K562 (cell line): Measurements from ENCODE around the gene HES3. TPM values are rescaled to one million over a fixed set of nuclear protein-coding genes. Genes with fewer than 3 reads are reported as not detected.

ENCODE experiments used
- ATAC-seq: fragments of 200-7000 bp; cut with Tn5 transposase; 3 replicates; pipeline ENCODE4 v1.9.1; 2020; ENCODE audit warnings: moderate library complexity
- BruUV-seq: library from RNA; stranded (reverse); fragments of 400-500 nt; replicated peaks from 2 replicates; lab custom pipeline; 2021; lab: Mats Ljungman, UMichigan
- CTCF ChIA-PET: fragments of 300-600 bp; formaldehyde crosslinking; extraction: SDS; loops from one replicate; lab custom pipeline; 2021; ENCODE audit warnings: low intra/inter-chr PET ratio; lab: Yijun Ruan, JAX
- POLR2A ChIA-PET: fragments of 300-600, 350-650 bp; sonication (Branson Sonifier 250); formaldehyde crosslinking; extraction: SDS; loops from one replicate; lab custom pipeline; 2021; ENCODE audit warnings: antibody characterized with exemption, inconsistent platforms; lab: Yijun Ruan, JAX
- DNase-seq, 4 experiments: peaks; one replicate each; pipeline versions ENCODE4 v3.0.0 to v3.0.0-alpha.2; 2011 to 2018; ENCODE audit warnings: low spot score in 3 of 4, mixed read lengths in 3 of 4; ENCODE audit errors: extremely low read depth in 1 of 4
- FAIRE-seq: peaks from 2 replicates; lab custom pipeline; 2011; peaks lifted over from hg19 to GRCh38; lab: Jason Lieb, UNC
- H2AFZ ChIP-seq: 2 replicates; pipeline ENCODE4 v1.6.0; 2011; ENCODE audit warnings: low read depth, low read length, control low read depth, inconsistent platforms
- H3K27ac ChIP-seq: fragments of 200-600 bp; 3 replicates; pipeline ENCODE4 v1.8.0; 2011; ENCODE audit warnings: low read depth, mild to moderate bottlenecking, control low read depth, inconsistent platforms, low read length, moderate library complexity, mixed read lengths; ENCODE audit errors: extremely low read depth
- H3K27me3 ChIP-seq, 2 experiments: fragments of 300-600 bp in 1 of 2; 2 replicates in 1 of 2; 3 replicates in 1 of 2; pipeline versions ENCODE4 v1.6.0 to v1.8.0; 2011; ENCODE audit warnings: inconsistent platforms in 2 of 2, low read length in 2 of 2, mild to moderate bottlenecking in 1 of 2, mixed read lengths in 1 of 2, moderate library complexity in 1 of 2; ENCODE audit not compliant: control insufficient read depth in 2 of 2, insufficient read depth in 2 of 2
- H3K36me3 ChIP-seq: fragments of 300-600 bp; 3 replicates; pipeline ENCODE4 v1.8.0; 2011; ENCODE audit warnings: mild to moderate bottlenecking, low read length, inconsistent platforms; ENCODE audit not compliant: control insufficient read depth, insufficient read depth
- H3K4me1 ChIP-seq, 2 experiments: fragments of 200-600 bp in 1 of 2; replicated peaks in 1 of 2; 2 replicates in 1 of 2; 3 replicates in 1 of 2; pipeline versions ENCODE4 v1.5.1 to v1.8.0; 2011; ENCODE audit warnings: inconsistent platforms in 2 of 2, low read length in 2 of 2, mild to moderate bottlenecking in 1 of 2, mixed read lengths in 1 of 2, moderate library complexity in 1 of 2; ENCODE audit not compliant: control insufficient read depth in 2 of 2, insufficient read depth in 2 of 2
- H3K4me2 ChIP-seq: 2 replicates; pipeline ENCODE4 v1.6.1; 2011; ENCODE audit warnings: low read length, control low read depth, inconsistent platforms, mixed read lengths; ENCODE audit not compliant: insufficient read depth
- H3K4me3 ChIP-seq: fragments of 200-600 bp; sonication (generic), shearing (Covaris generic); 2 replicates; pipeline ENCODE4 v1.5.1; 2016; ENCODE audit warnings: control low read depth, inconsistent platforms
- H3K79me2 ChIP-seq: fragments of 200-600 bp; 3 replicates; pipeline ENCODE4 v1.8.0; 2011; ENCODE audit warnings: low read length, inconsistent platforms; ENCODE audit not compliant: control insufficient read depth, insufficient read depth
- H3K9ac ChIP-seq, 2 experiments: 2 replicates each; pipeline versions ENCODE4 v1.6.0 to v1.6.1; 2011; ENCODE audit warnings: low read depth in 2 of 2, low read length in 2 of 2, control low read depth in 1 of 2, inconsistent platforms in 1 of 2, mild to moderate bottlenecking in 1 of 2, mixed read lengths in 1 of 2; ENCODE audit not compliant: insufficient read depth in 1 of 2
- H3K9me1 ChIP-seq: one replicate; pipeline ENCODE4 v1.6.0; 2011; ENCODE audit warnings: inconsistent platforms, mild to moderate bottlenecking, low read length, moderate library complexity; ENCODE audit not compliant: control insufficient read depth, insufficient read depth
- H3K9me3 ChIP-seq: replicated peaks from 2 replicates; pipeline ENCODE4 v1.5.1; 2011; ENCODE audit warnings: low read depth, low read length, inconsistent platforms; ENCODE audit not compliant: control insufficient read depth, insufficient read depth
- H4K20me1 ChIP-seq: replicated peaks from 2 replicates; pipeline ENCODE4 v1.6.1; 2011; ENCODE audit warnings: low read length, inconsistent platforms, mixed read lengths; ENCODE audit not compliant: control insufficient read depth, insufficient read depth
- MIER1 ChIP-seq: fragments of 450-650 bp; IDR thresholded peaks from 2 replicates; pipeline ENCODE4 v1.6.1; 2016; ENCODE audit warnings: antibody characterized with exemption, mild to moderate bottlenecking, low read depth
- RBM14 ChIP-seq: fragments of 200-400 bp; formaldehyde crosslinking; IDR thresholded peaks from 2 replicates; pipeline ENCODE4 v1.6.1; 2018; ENCODE audit warnings: low read depth, mild to moderate bottlenecking, low read length, moderate library complexity, borderline replicate concordance; ENCODE audit not compliant: insufficient read depth
- SMARCB1 ChIP-seq: IDR thresholded peaks from 2 replicates; pipeline ENCODE4 v1.6.1; 2011; ENCODE audit warnings: improper control_type of control experiment, low read depth; ENCODE audit not compliant: insufficient read length
- WGBS: fragments of 100-300 bp; shearing (Covaris generic); methylation state at CpG from one replicate; pipeline ENCODE4 v1.1.6; 2016; ENCODE audit warnings: low coverage, mixed read lengths; ENCODE audit not compliant: insufficient coverage; ENCODE audit errors: missing lambda C conversion rate; 5-methylcytosine and 5-hydroxymethylcytosine counted together
- in situ Hi-C: fragments of 300-500 bp; cut with MboI; formaldehyde crosslinking; loops from 4 replicates; pipeline ENCODE4 v1.15.0; 2018; ENCODE audit warnings: inconsistent platforms, mixed read lengths
- intact Hi-C: fragments of 100-400 bp; cut with micrococcal nuclease; formaldehyde crosslinking; loops from 2 replicates; pipeline ENCODE4 v1.14.2; 2022
- polyA plus RNA-seq, 8 experiments: library from polyadenylated mRNA; depleted of rRNA in 4 of 8; stranded (reverse) in 5 of 8; unstranded in 3 of 8; fragments of >200 nt; fragmentation: Nextera tagmentation in 2 of 8; fragmentation: Illumina TruSeq in 1 of 8; extraction: Ambion mirVana in 2 of 8; extraction: Trizol in 1 of 8; gene quantifications; 2 replicates each; pipeline versions ENCODE4 v1.2.1 to v1.2.3, GENCODE V29; 2011 to 2014; ENCODE audit warnings: inconsistent platforms in 1 of 8, missing spikeins in 1 of 8
- total RNA-seq, 7 experiments: library from RNA; depleted of rRNA in 6 of 7; stranded (reverse); fragments of >200 nt in 6 of 7; fragmentation: Illumina TruSeq in 2 of 7; extraction: Trizol in 2 of 7; gene quantifications; 2 replicates each; pipeline versions ENCODE4 v1.2.1 to v1.2.3, GENCODE V29; 2011 to 2021; ENCODE audit warnings: low replicate concordance in 1 of 7
- TF ChIP-seq, protein P1 (sequence below): fragments of 250-450 bp; sonication (Bioruptor Pico); IDR thresholded peaks from 2 replicates; pipeline ENCODE4 v1.8.0; 2021; ENCODE audit warnings: moderate library complexity, mild to moderate bottlenecking, inconsistent platforms
- TF ChIP-seq, protein P2 (sequence below): sonication (generic); IDR thresholded peaks from 2 replicates; pipeline ENCODE4 v1.6.1; 2016

Gene HES3
- total and polyA plus RNA-seq, 9 of the 15 experiments (the other 6 are each of a cell fraction or from before 2014, with no cell fraction given) = not detected

DNA sequence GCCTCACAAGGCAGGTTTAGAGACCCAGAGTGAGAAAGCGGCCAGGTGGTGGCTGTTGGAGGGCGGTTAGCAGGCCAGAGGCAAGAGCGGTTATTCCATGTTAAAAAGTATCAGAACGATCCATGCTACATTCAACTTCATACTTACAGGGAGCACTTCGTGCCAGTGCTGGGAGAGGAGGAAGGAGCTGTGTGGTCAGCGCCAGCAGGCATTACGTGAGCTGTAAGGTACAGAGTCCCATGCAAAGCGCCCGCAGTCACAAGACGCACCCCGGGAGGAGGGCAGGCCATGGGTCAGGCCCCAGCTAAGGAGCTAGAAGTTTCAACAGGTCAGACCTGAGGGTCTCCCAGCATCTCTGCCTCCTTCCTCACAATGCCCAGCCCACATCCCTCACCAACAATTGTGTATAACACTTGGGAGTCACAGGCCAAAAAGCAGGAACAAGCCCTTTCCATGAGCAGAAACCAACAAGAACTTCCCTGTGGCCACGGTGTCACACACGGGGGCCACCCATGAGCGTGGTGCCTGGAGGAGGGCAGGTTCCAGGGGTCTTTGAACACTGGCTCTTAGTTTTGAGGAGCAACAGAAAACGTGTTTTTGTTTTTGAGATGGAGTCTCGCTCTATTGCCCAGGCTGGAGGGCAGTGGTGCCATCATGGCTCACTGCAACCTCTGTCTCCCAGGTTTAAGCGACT is 38.7 kb downstream of the HES3 start:
- H3K9me1 ChIP-seq = no peaks in the 10 kb centered on the region
- no peak overlapping the region; a peak in 1 of 4 replicates for H3K9ac ChIP-seq
- 64% methylated on average over 17 of the region's 17 CpGs for WGBS
- no peaks in the 10 kb centered on the region; a peak in 1 of 5 replicates for H3K27me3 ChIP-seq
- peaks cover 3% of the 10 kb centered on the region; the same call in 1 of the 2 replicates for H4K20me1 ChIP-seq
- FAIRE-seq (no peak), DNase-seq (no peak), ATAC-seq (no peak)
- CTCF ChIA-PET = no interaction called here
- no peaks in the 10 kb centered on the region for H3K79me2 ChIP-seq
- POLR2A ChIA-PET = interaction anchor here (1.1 kb wide), 1 partner anchor 15 kb away, joined by 3 read pairs; no protein-coding TSS in a partner anchor
- no peak overlapping the region for H2AFZ ChIP-seq
- no peak overlapping the region for H3K4me3 ChIP-seq
- H3K4me2 ChIP-seq = no peak overlapping the region
- in situ Hi-C loops = no loop called here
- intact Hi-C loops = no loop called here
- peaks cover 0 to 35% of the 10 kb centered on the region in 2 experiments; a peak in 2 of 5 replicates for H3K4me1 ChIP-seq
- BruUV-seq = no TSS peak
- H3K9me3 ChIP-seq = no peaks in the 10 kb centered on the region
- H3K27ac ChIP-seq = no peak overlapping the region
- H3K36me3 ChIP-seq = no peaks in the 10 kb centered on the region
- TF ChIP-seq RBM14 = no peak
- TF ChIP-seq, protein P1, sequence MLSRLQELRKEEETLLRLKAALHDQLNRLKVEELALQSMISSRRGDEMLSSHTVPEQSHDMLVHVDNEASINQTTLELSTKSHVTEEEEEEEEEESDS (CRISPR knock-in tag) = no peak
- TF ChIP-seq SMARCB1 = no peak
- TF ChIP-seq, protein P2, sequence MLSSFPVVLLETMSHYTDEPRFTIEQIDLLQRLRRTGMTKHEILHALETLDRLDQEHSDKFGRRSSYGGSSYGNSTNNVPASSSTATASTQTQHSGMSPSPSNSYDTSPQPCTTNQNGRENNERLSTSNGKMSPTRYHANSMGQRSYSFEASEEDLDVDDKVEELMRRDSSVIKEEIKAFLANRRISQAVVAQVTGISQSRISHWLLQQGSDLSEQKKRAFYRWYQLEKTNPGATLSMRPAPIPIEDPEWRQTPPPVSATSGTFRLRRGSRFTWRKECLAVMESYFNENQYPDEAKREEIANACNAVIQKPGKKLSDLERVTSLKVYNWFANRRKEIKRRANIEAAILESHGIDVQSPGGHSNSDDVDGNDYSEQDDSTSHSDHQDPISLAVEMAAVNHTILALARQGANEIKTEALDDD = no peak
- no peak for TF ChIP-seq MIER1
- TF ChIP-seq, all 486 proteins: peak for 0
